ENCODE results near the gene SRGAP3. TPM values are rescaled to one million over a fixed set of nuclear protein-coding genes. Genes with fewer than 3 reads are reported as not detected.

Gene SRGAP3
- total RNA-seq, 2 donors from 2014 or later, result 10.9 to 11.4 TPM

- intact Hi-C loops (cut with DNase I), result no loop called here
- no peak overlapping the region for H3K27ac ChIP-seq
- no peak overlapping the region for H3K4me3 ChIP-seq
- 93 to 95% methylated on average over 2 of the region's 2 CpGs for WGBS, 2 donors
- no peaks in the 10 kb centered on the region for H3K9me3 ChIP-seq
- no peaks in the 10 kb centered on the region for H3K4me1 ChIP-seq
- DNase-seq (no peak), ATAC-seq (no peak)
- H3K36me3 ChIP-seq (replicated peaks in 1 of 2; ENCODE audit: insufficient read depth in 1 of 2, low read depth in 2 of 2), result no peaks in the 10 kb centered on the region
- TF ChIP-seq CTCF (IDR thresholded peaks at IDR 0.05), result no peak
- no peak for TF ChIP-seq POLR2A (IDR thresholded peaks at IDR 0.05)
- no peaks in the 10 kb centered on the region for H3K27me3 ChIP-seq
Measured at GRCh38 chr3:9080163-9080562, 169.3 kb downstream of the SRGAP3 start.

DNA sequence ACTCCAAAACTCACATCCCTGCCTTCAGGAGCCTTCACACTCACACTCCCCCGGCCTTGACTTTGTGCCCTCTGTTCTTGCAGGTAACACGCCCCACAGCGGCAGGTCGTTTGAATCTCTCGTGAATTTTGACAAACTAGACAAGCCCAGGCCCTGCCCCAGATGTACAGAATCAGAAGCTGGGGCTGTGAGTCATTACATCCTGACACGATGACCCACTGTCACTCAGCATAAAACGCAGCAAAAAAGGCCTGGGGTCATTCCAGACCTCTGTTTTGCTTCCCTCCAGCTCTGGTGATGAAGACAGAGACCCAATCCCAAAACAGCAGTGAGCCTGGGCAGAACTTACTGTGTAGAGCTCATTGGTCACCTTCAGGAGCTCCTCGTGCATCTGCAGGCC, 169.8 kb downstream of the SRGAP3 start:
- no peaks in the 10 kb centered on the region for H3K27me3 ChIP-seq
- intact Hi-C loops (cut with DNase I), result no loop called here

DNA sequence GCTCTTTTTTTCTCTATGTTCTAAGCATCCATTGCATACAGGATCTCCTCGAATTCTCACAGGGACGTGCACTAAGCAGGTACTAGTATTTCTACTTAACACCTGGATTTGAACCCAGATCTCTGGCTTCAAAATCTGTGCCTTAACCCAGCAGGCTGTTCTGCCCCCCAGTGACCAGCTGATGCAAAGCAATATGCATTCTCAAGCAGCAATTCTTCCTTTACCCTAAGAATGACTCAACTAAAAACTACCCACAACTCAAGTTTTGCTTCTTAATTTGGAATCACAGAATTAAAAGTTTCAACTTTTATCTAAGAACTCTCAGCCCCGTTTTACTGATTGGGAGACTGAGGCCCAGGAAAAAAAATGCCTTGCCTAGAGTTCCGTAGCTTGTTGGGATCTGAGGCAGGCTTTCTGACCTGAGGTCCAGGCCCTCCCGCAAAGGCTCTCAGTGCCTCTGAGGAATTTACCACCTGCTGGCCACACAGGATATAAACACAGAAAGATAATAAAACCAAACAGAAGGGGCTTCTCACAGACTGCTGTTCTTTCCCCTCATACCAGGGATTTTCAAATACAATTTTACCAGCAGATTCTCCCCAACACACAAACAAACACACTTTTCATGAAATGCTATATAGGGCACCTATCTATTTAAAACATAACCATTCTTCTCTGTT, 170.7 kb downstream of the SRGAP3 start:
- Histone ChIP-seq H3K4me1 (no peaks in the 10 kb centered on the region), H3K9me3 (no peaks in the 10 kb centered on the region), H3K27ac (no peak overlapping the region), H3K36me3 (replicated peaks in 1 of 2; ENCODE audit: insufficient read depth in 1 of 2, low read depth in 2 of 2) (no peaks in the 10 kb centered on the region), H3K27me3 (no peaks in the 10 kb centered on the region), H3K4me3 (no peak overlapping the region)
- DNase-seq (no peak), ATAC-seq (no peak)
- intact Hi-C loops (cut with DNase I), result no loop called here
- TF ChIP-seq CTCF (IDR thresholded peaks at IDR 0.05), result peak in 2 of 7 experiments; percentile 8 to 11
- no peak for TF ChIP-seq POLR2A (IDR thresholded peaks at IDR 0.05)
- 61 to 72% methylated on average over 5 of the region's 5 CpGs for WGBS, 2 donors

More for the DNA sequence above, 169.8 kb downstream of the SRGAP3 start:
- Histone ChIP-seq H3K4me1 (no peaks in the 10 kb centered on the region), H3K36me3 (replicated peaks in 1 of 2; ENCODE audit: insufficient read depth in 1 of 2, low read depth in 2 of 2) (no peaks in the 10 kb centered on the region), H3K9me3 (no peaks in the 10 kb centered on the region), H3K4me3 (no peak overlapping the region), H3K27ac (no peak overlapping the region)
- ATAC-seq (no peak), DNase-seq (no peak)
- WGBS, 2 donors, result 89 to 90% methylated on average over 8 of the region's 8 CpGs
- TF ChIP-seq CTCF (IDR thresholded peaks at IDR 0.05) (no peak), POLR2A (IDR thresholded peaks at IDR 0.05) (no peak)

GRCh38 chr3:9077029-9077428, 172.4 kb downstream of the SRGAP3 start:
- Histone ChIP-seq H3K27me3 (no peaks in the 10 kb centered on the region), H3K36me3 (replicated peaks in 1 of 2; ENCODE audit: insufficient read depth in 1 of 2, low read depth in 2 of 2) (no peaks in the 10 kb centered on the region), H3K9me3 (no peaks in the 10 kb centered on the region), H3K27ac (no peak overlapping the region), H3K4me3 (no peak overlapping the region), H3K4me1 (no peaks in the 10 kb centered on the region)
- ATAC-seq, result no peak
- DNase-seq, result no peak
- TF ChIP-seq CTCF (IDR thresholded peaks at IDR 0.05) (no peak), POLR2A (IDR thresholded peaks at IDR 0.05) (no peak)
- intact Hi-C loops (cut with DNase I), result no loop called here
- WGBS, 2 donors, result 81 to 84% methylated on average over 4 of the region's 4 CpGs

GRCh38 chr3:9075762-9076161, 173.7 kb downstream of the SRGAP3 start:
- intact Hi-C loops (cut with DNase I), result no loop called here
- ATAC-seq (no peak), DNase-seq (no peak)
- H3K27me3 ChIP-seq, result no peaks in the 10 kb centered on the region
- no peaks in the 10 kb centered on the region for H3K36me3 ChIP-seq (replicated peaks in 1 of 2; ENCODE audit: insufficient read depth in 1 of 2, low read depth in 2 of 2)
- no peaks in the 10 kb centered on the region for H3K9me3 ChIP-seq
- no peak overlapping the region for H3K27ac ChIP-seq
- no peaks in the 10 kb centered on the region for H3K4me1 ChIP-seq
- 83 to 100% methylated on average over 1 of the region's 1 CpG for WGBS, 2 donors
- H3K4me3 ChIP-seq, result no peak overlapping the region
- no peak for TF ChIP-seq CTCF (IDR thresholded peaks at IDR 0.05)
- no peak for TF ChIP-seq POLR2A (IDR thresholded peaks at IDR 0.05)

Data from body of pancreas (tissue), 4 donors.